Endothelial cell of umbilical vein (primary cell): ENCODE measurements around the gene AP5B1. TPM values are rescaled to one million over a fixed set of nuclear protein-coding genes. Genes with fewer than 3 reads are reported as not detected.

Experiments
- BruUV-seq: library from RNA; stranded (reverse); fragments of 400-500 nt; replicated peaks from 2 replicates; lab custom pipeline; 2021; lab: Mats Ljungman, UMichigan
- CTCF ChIA-PET: fragments of 300-600, 350-600 bp; sonication (Branson Sonifier 250); formaldehyde crosslinking; loops from one replicate; lab custom pipeline; 2021; ENCODE audit warnings: antibody characterized with exemption, inconsistent platforms; lab: Charles Lee
- POLR2A ChIA-PET: fragments of 300-600, 350-600 bp; sonication (Branson Sonifier 250); formaldehyde crosslinking; loops from one replicate; lab custom pipeline; 2021; ENCODE audit warnings: antibody characterized with exemption, inconsistent platforms; lab: Charles Lee
- DNase-seq: peaks from one replicate; pipeline ENCODE4 v3.0.0-alpha.2; 2011; ENCODE audit warnings: low read depth, low spot score
- FAIRE-seq: peaks from 2 replicates; lab custom pipeline; 2011; peaks lifted over from hg19 to GRCh38; lab: Jason Lieb, UNC
- H2AFZ ChIP-seq: 2 replicates; pipeline ENCODE4 v1.6.0; 2012; ENCODE audit warnings: low read depth, low read length, control low read depth, inconsistent platforms
- H3K27ac ChIP-seq: 2 replicates; pipeline ENCODE4 v1.5.1; 2011; ENCODE audit warnings: low read depth, mild to moderate bottlenecking, control low read depth, low read length, moderate library complexity; ENCODE audit not compliant: insufficient read depth
- H3K27me3 ChIP-seq, 2 experiments: 2 replicates each; pipeline versions ENCODE4 v1.6.0 to v1.6.1; 2011; ENCODE audit warnings: low read length in 2 of 2, mixed read lengths in 1 of 2; ENCODE audit not compliant: control insufficient read depth in 2 of 2, insufficient read depth in 2 of 2
- H3K36me3 ChIP-seq, 2 experiments: 2 replicates in 1 of 2; 3 replicates in 1 of 2; pipeline ENCODE4 v1.5.1; 2011; ENCODE audit warnings: low read length in 2 of 2, mild to moderate bottlenecking in 1 of 2, moderate library complexity in 1 of 2; ENCODE audit not compliant: control insufficient read depth in 2 of 2, insufficient read depth in 2 of 2; ENCODE audit errors: extremely low read depth in 1 of 2
- H3K4me1 ChIP-seq: 3 replicates; pipeline ENCODE4 v1.5.1; 2011; ENCODE audit warnings: mild to moderate bottlenecking, low read length; ENCODE audit not compliant: control insufficient read depth, insufficient read depth; ENCODE audit errors: extremely low read depth
- H3K4me2 ChIP-seq: 2 replicates; pipeline ENCODE4 v1.6.1; 2011; ENCODE audit warnings: low read length, control low read depth, mixed read lengths; ENCODE audit not compliant: insufficient read depth
- H3K4me3 ChIP-seq, 3 experiments: fragments of 200-600 bp in 1 of 3; sonication (generic), shearing (Covaris generic) in 1 of 3; replicated peaks in 1 of 3; 2 replicates each; pipeline ENCODE4 v1.5.1; 2011 to 2016; ENCODE audit warnings: control low read depth in 3 of 3, low read length in 3 of 3, mild to moderate bottlenecking in 2 of 3, inconsistent platforms in 1 of 3, low read depth in 1 of 3, moderate library complexity in 1 of 3; ENCODE audit not compliant: insufficient read depth in 1 of 3
- H3K79me2 ChIP-seq: 2 replicates; pipeline ENCODE4 v1.6.0; 2012; ENCODE audit warnings: low read length, inconsistent platforms; ENCODE audit not compliant: control insufficient read depth, insufficient read depth
- H3K9ac ChIP-seq: replicated peaks from 2 replicates; pipeline ENCODE3; 2011; ENCODE audit warnings: low read length, control low read depth; ENCODE audit not compliant: insufficient read depth; ENCODE audit errors: extremely low read depth
- H3K9me1 ChIP-seq: replicated peaks from 3 replicates; pipeline ENCODE4 v1.6.0; 2011; ENCODE audit warnings: mild to moderate bottlenecking, low read length; ENCODE audit not compliant: control insufficient read depth, insufficient read depth; ENCODE audit errors: extremely low read depth
- H3K9me3 ChIP-seq: replicated peaks from 2 replicates; pipeline ENCODE4 v1.5.1; 2012; ENCODE audit warnings: low read length, inconsistent platforms; ENCODE audit not compliant: control insufficient read depth, insufficient read depth
- H4K20me1 ChIP-seq: replicated peaks from 2 replicates; pipeline ENCODE3; 2011; ENCODE audit warnings: mild to moderate bottlenecking, low read length; ENCODE audit not compliant: control insufficient read depth, insufficient read depth; ENCODE audit errors: extremely low read depth
- CTCF ChIP-seq, 2 donors: IDR thresholded peaks; 1 replicate in 1 of 2; 2 replicates in 1 of 2; pipeline ENCODE4 v1.5.1; 2011; ENCODE audit warnings: low read length in 2 of 2, mild to moderate bottlenecking in 2 of 2, moderate library complexity in 2 of 2, control low read depth in 1 of 2, inconsistent platforms in 1 of 2, low read depth in 1 of 2; ENCODE audit not compliant: insufficient read depth in 1 of 2; ENCODE audit errors: extremely low read depth in 1 of 2
- EZH2 ChIP-seq: IDR thresholded peaks from 2 replicates; pipeline ENCODE4 v1.6.1; 2012; ENCODE audit warnings: borderline replicate concordance, low read depth, mild to moderate bottlenecking, moderate library complexity, low read length, inconsistent platforms; ENCODE audit not compliant: severe bottlenecking
- FOS ChIP-seq: IDR thresholded peaks from 2 replicates; pipeline ENCODE4 v1.6.1; 2011; ENCODE audit warnings: mild to moderate bottlenecking, low read length, moderate library complexity, borderline replicate concordance; ENCODE audit not compliant: insufficient read depth
- GATA2 ChIP-seq: IDR thresholded peaks from 2 replicates; pipeline ENCODE4 v1.7.0; 2011; ENCODE audit warnings: low read depth, mild to moderate bottlenecking, moderate library complexity, mixed read lengths, low read length; ENCODE audit not compliant: insufficient read length, insufficient read depth
- JUN ChIP-seq: IDR thresholded peaks from 2 replicates; pipeline ENCODE4 v1.6.1; 2011; ENCODE audit warnings: borderline replicate concordance, low read depth; ENCODE audit not compliant: insufficient read length, insufficient read depth
- MAX ChIP-seq: IDR thresholded peaks from 2 replicates; pipeline ENCODE4 v1.6.1; 2011; ENCODE audit not compliant: insufficient read depth, insufficient read length
- MYC ChIP-seq: IDR thresholded peaks from one replicate; pipeline ENCODE4 v1.6.1; 2011; ENCODE audit warnings: mild to moderate bottlenecking, low read depth, low read length
- POLR2A ChIP-seq: IDR thresholded peaks from 2 replicates; pipeline ENCODE4 v1.6.1; 2012; ENCODE audit warnings: low read depth, mild to moderate bottlenecking, control low read depth, low read length
- POLR2AphosphoS5 ChIP-seq: IDR thresholded peaks from 2 replicates; pipeline ENCODE4 v1.6.1; 2012; ENCODE audit warnings: low read depth, mild to moderate bottlenecking, control low read depth, low read length, moderate library complexity; ENCODE audit not compliant: insufficient read depth
- dilution Hi-C: fragments of 300-500 bp; cut with MboI; formaldehyde crosslinking; loops from one replicate; pipeline ENCODE4 v1.15.0; 2019; ENCODE audit warnings: low sequenced_read_pairs; ENCODE audit not compliant: extremely low pct_ligation_motif_present
- intact Hi-C: fragments of 100-400 bp; cut with micrococcal nuclease; formaldehyde crosslinking; loops from one replicate; pipeline ENCODE4 v1.10.0; 2022
- polyA plus RNA-seq, 4 experiments: library from polyadenylated mRNA; depleted of rRNA in 3 of 4; stranded (reverse) in 3 of 4; unstranded in 1 of 4; fragments of >200 nt; gene quantifications; 2 replicates each; pipeline versions ENCODE4 v1.2.1 to v1.2.3, GENCODE V29; 2011 to 2012; ENCODE audit warnings: missing spikeins in 1 of 4
- total RNA-seq: library from RNA; stranded (reverse); gene quantifications from 2 replicates; pipeline ENCODE4 v1.2.3, GENCODE V29; 2021

The AP5B1 gene
- total and polyA plus RNA-seq, 2 donors (not counting 3 experiments of a cell fraction or from before 2014, with no cell fraction given): 9.2 to 15.3 TPM

GRCh38 chr11:65745049-65745448, 35.7 kb downstream of the AP5B1 start:
- no TSS peak for BruUV-seq
- POLR2A ChIA-PET: no interaction called here
- no peaks in the 10 kb centered on the region for H3K36me3 ChIP-seq
- no peak overlapping the region for H3K4me3 ChIP-seq
- no peak for FAIRE-seq
- H3K9me1 ChIP-seq: no peaks in the 10 kb centered on the region
- H3K4me1 ChIP-seq: no peaks in the 10 kb centered on the region
- H3K9me3 ChIP-seq: no peaks in the 10 kb centered on the region
- H2AFZ ChIP-seq: no peak overlapping the region
- DNase-seq: no peak
- H3K79me2 ChIP-seq: no peaks in the 10 kb centered on the region
- H3K27ac ChIP-seq: no peak overlapping the region
- dilution Hi-C loops: no loop called here
- H3K9ac ChIP-seq: no peak overlapping the region
- H3K4me2 ChIP-seq: no peak overlapping the region
- intact Hi-C loops: no loop called here
- CTCF ChIA-PET: interaction anchor here (0.6 to 1.3 kb wide), 10 partner anchors 8 to 284 kb away, joined by 3 to 12 read pairs (median 4); partner anchors contain the start of gene FIBP
- no peaks in the 10 kb centered on the region for H4K20me1 ChIP-seq
- TF ChIP-seq POLR2A (no peak), POLR2AphosphoS5 (no peak), MAX (no peak), MYC (no peak), GATA2 (no peak), EZH2 (no peak), JUN (no peak), CTCF (IDR thresholded peaks at IDR 0.05; ENCODE audit: extremely low read depth in 1 of 2, insufficient read depth in 1 of 2, low read depth in 1 of 2, low read length in 2 of 2) (no peak), FOS (no peak)
- H3K27me3 ChIP-seq: peaks cover 13 to 27% of the 10 kb centered on the region in 2 experiments
